A673 (cell line): ENCODE results near the gene IPCEF1. TPM values are rescaled to one million over a fixed set of nuclear protein-coding genes. Genes with fewer than 3 reads are reported as not detected.

Experiments
- BruUV-seq: library from RNA; stranded (reverse); fragments of 400-500 nt; replicated peaks from 2 replicates; lab custom pipeline; 2021; lab: Mats Ljungman, UMichigan
- CTCF ChIA-PET: fragments of 300-600 bp; sonication (Branson Sonifier 250); formaldehyde crosslinking; loops from one replicate; lab custom pipeline; 2022; ENCODE audit warnings: antibody characterized with exemption; lab: Charles Lee
- POLR2A ChIA-PET: fragments of 300-600 bp; sonication (Branson Sonifier 250); formaldehyde crosslinking; loops from one replicate; lab custom pipeline; 2022; ENCODE audit warnings: antibody characterized with exemption; ENCODE audit not compliant: low non-redundant PET; lab: Charles Lee
- DNase-seq: peaks from one replicate; pipeline ENCODE4 v3.0.0-alpha.2; 2015; ENCODE audit warnings: low spot score
- H3K27ac ChIP-seq: fragments of 200-600 bp; sonication (generic); 2 replicates; pipeline ENCODE4 v1.5.1; 2016; ENCODE audit warnings: mixed run types, low read depth, mild to moderate bottlenecking, mixed read lengths, antibody characterized with exemption, low read length; ENCODE audit not compliant: poor library complexity, severe bottlenecking
- H3K27me3 ChIP-seq: fragments of 200-600 bp; sonication (generic); replicated peaks from 2 replicates; pipeline ENCODE4 v1.6.1; 2017; ENCODE audit warnings: mixed run types, low read depth, mild to moderate bottlenecking, mixed read lengths, antibody characterized with exemption, low read length; ENCODE audit not compliant: insufficient read depth, poor library complexity
- H3K36me3 ChIP-seq: fragments of 200-600 bp; sonication (generic); 2 replicates; pipeline ENCODE4 v1.6.1; 2016; ENCODE audit warnings: mixed run types, mild to moderate bottlenecking, mixed read lengths, antibody characterized with exemption, low read length; ENCODE audit not compliant: insufficient read depth, poor library complexity, severe bottlenecking
- H3K4me1 ChIP-seq: fragments of 200-600 bp; sonication (generic); 2 replicates; pipeline ENCODE4 v1.6.1; 2017; ENCODE audit warnings: mixed run types, mild to moderate bottlenecking, mixed read lengths, antibody characterized with exemption, low read length; ENCODE audit not compliant: insufficient read depth, poor library complexity, severe bottlenecking
- H3K4me3 ChIP-seq: fragments of 200-600 bp; sonication (generic); 2 replicates; pipeline ENCODE4 v1.5.1; 2016; ENCODE audit warnings: low read depth, mixed run types, mild to moderate bottlenecking, mixed read lengths, low read length; ENCODE audit not compliant: poor library complexity, severe bottlenecking
- H3K9me3 ChIP-seq: fragments of 200-600 bp; sonication (generic); 2 replicates; pipeline ENCODE4 v1.6.1; 2016; ENCODE audit warnings: mixed run types, low read depth, mild to moderate bottlenecking, mixed read lengths, antibody characterized with exemption, low read length; ENCODE audit not compliant: poor library complexity, severe bottlenecking
- EZH2 ChIP-seq: fragments of 200-600 bp; sonication (generic); IDR thresholded peaks from 2 replicates; pipeline ENCODE4 v1.6.1; 2017; ENCODE audit warnings: borderline replicate concordance, low read depth, mild to moderate bottlenecking, mixed read lengths, antibody characterized with exemption, low read length; ENCODE audit not compliant: poor library complexity, severe bottlenecking
- intact Hi-C: fragments of 100-400 bp; cut with micrococcal nuclease; formaldehyde crosslinking; loops from one replicate; pipeline ENCODE4 v1.10.0; 2022; ENCODE audit not compliant: unreplicated experiment
- total RNA-seq: library from RNA; stranded (reverse); gene quantifications from 2 replicates; pipeline ENCODE4 v1.2.3, GENCODE V29; 2021
- TF ChIP-seq, protein P1 (sequence below): fragments of 300-800, 200-600 bp; sonication (generic); conservative IDR thresholded peaks from 2 replicates; pipeline ENCODE4 v1.5.1; 2017; ENCODE audit warnings: low read depth, mild to moderate bottlenecking, antibody characterized with exemption, low read length, moderate library complexity, mixed read lengths

The IPCEF1 gene
- total RNA-seq, 1 experiment from 2014 or later, result 1.4 TPM

DNA sequence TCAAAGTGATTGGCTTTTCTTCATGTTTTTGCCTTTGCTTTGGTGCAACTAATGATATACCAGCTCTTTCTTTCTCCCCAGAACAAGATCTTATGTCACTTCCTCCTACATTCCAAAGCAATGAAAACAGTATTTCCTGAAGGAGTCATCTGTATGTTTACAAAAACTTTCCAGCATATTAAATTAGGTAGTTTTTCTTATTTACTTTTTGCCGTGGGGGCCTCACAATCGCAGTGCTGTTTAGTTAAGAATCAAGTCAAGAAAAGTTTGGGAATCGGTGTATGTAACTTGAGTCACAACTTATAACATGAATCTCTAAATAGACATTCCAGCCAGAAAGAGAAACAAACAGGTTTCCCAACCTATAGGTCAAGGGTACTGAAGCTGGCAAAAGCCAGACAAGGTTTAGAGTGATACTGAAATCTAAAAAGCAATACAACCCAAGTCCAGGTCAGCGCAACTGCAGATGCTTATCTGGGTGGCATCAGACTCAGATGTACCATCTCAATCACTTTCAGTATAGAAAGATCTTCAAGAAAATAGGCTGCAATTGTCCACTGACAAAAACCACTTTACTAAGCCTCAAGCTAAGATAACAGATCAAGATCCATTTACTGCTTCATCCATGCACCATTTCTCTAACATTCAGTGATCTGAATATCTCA is 63.6 kb downstream of the IPCEF1 start:
- ChIA-PET POLR2A (no interaction called here), CTCF (no interaction called here)
- TF ChIP-seq EZH2, result no peak
- TF ChIP-seq, protein P1, sequence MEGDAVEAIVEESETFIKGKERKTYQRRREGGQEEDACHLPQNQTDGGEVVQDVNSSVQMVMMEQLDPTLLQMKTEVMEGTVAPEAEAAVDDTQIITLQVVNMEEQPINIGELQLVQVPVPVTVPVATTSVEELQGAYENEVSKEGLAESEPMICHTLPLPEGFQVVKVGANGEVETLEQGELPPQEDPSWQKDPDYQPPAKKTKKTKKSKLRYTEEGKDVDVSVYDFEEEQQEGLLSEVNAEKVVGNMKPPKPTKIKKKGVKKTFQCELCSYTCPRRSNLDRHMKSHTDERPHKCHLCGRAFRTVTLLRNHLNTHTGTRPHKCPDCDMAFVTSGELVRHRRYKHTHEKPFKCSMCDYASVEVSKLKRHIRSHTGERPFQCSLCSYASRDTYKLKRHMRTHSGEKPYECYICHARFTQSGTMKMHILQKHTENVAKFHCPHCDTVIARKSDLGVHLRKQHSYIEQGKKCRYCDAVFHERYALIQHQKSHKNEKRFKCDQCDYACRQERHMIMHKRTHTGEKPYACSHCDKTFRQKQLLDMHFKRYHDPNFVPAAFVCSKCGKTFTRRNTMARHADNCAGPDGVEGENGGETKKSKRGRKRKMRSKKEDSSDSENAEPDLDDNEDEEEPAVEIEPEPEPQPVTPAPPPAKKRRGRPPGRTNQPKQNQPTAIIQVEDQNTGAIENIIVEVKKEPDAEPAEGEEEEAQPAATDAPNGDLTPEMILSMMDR, result no peak
- no TSS peak for BruUV-seq
- Histone ChIP-seq H3K27me3 (no peaks in the 10 kb centered on the region), H3K4me3 (no peak overlapping the region), H3K4me1 (peaks cover 10% of the 10 kb centered on the region), H3K9me3 (no peaks in the 10 kb centered on the region), H3K36me3 (no peaks in the 10 kb centered on the region), H3K27ac (no peak overlapping the region)
- intact Hi-C loops, result no loop called here
- peak; percentile 42 for DNase-seq

DNA sequence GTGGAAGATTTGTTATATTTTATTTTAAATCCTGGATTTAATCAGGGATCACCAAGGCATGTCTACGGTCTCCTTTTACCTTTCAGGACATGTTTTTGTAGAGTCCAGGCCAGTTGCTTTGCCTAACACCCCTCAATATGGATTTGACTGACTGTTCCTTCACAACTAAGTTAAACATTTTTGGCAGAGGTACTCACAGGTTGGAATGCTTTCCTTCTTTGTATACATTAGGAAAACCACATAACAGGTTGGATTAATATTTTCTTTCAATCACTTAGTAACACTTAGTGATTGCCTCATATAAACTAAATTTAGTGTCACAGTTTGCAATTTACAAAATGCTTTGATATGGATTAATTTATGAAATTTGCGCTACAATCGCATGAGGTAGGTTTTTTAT is 64.5 kb downstream of the IPCEF1 start:
- no peaks in the 10 kb centered on the region for H3K27me3 ChIP-seq
- H3K9me3 ChIP-seq, result no peaks in the 10 kb centered on the region
- DNase-seq, result no peak
- no peak for TF ChIP-seq EZH2
- TF ChIP-seq, protein P1, result no peak
- no TSS peak for BruUV-seq
- peaks cover 6% of the 10 kb centered on the region for H3K4me1 ChIP-seq
- POLR2A ChIA-PET, result no interaction called here
- CTCF ChIA-PET, result no interaction called here
- no peak overlapping the region for H3K27ac ChIP-seq
- intact Hi-C loops, result no loop called here
- no peak overlapping the region for H3K4me3 ChIP-seq
- no peaks in the 10 kb centered on the region for H3K36me3 ChIP-seq

DNA sequence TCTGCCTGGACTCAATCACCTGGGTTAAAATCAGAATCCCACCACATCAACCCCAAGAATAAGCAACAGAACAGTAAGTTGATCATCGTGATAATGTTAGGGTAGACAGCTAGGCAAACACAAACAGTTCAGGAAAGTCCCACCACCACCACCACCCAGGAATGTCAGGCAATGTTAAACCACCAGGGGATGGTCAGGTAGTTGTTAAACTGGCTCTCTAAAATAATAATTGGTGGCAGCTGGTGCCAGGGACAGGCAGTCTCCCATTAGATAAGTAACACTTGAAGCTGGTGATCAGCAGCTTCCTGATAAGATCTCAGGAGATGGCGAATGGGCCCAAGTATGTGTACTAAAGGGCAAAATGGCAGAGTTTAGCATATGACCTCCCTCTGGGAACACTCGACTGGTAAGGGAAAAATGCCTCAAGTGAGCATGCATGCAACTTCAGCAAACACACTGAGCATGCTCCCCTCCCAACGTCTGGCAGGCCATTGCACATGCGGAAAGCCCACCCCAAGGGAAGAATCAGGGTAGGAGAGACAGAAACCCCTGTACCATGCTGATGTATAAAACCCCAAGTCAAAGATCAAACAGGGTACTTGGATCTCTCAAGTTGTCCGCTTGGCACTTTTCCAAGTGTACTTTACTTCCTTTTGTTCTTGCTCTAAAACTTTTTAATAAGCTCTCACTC is 66.6 kb downstream of the IPCEF1 start:
- Histone ChIP-seq H3K27ac (no peak overlapping the region), H3K27me3 (no peaks in the 10 kb centered on the region), H3K4me3 (no peak overlapping the region), H3K4me1 (peaks cover 6% of the 10 kb centered on the region), H3K9me3 (no peaks in the 10 kb centered on the region), H3K36me3 (no peaks in the 10 kb centered on the region)
- no peak for TF ChIP-seq EZH2
- TF ChIP-seq, protein P1, result 0 out of 2 replicates have a peak, but pooled peaks have one; percentile 11
- no peak for DNase-seq
- ChIA-PET POLR2A (no interaction called here), CTCF (no interaction called here)
- intact Hi-C loops, result no loop called here
- no TSS peak for BruUV-seq
